HepG2 (cell line): ENCODE results near the gene TIMM23. TPM values are rescaled to one million over a fixed set of nuclear protein-coding genes. Genes with fewer than 3 reads are reported as not detected.

Experiments used
- DNMT1 ChIP-seq: sonication (generic); formaldehyde crosslinking; IDR thresholded peaks from 2 replicates; pipeline ENCODE4 v1.5.1; 2020; ENCODE audit warnings: mild to moderate bottlenecking, missing genetic modification reagents
- IRF2 ChIP-seq: IDR thresholded peaks from 2 replicates; pipeline ENCODE4 v1.6.1; 2018; ENCODE audit warnings: missing genetic modification reagents, missing compliant biosample characterization
- KLF12 ChIP-seq: sonication (generic); formaldehyde crosslinking; IDR thresholded peaks from 2 replicates; pipeline ENCODE4 v1.4.0; 2020; ENCODE audit warnings: missing genetic modification reagents, borderline replicate concordance
- MEIS1 ChIP-seq: sonication (generic); formaldehyde crosslinking; IDR thresholded peaks from 2 replicates; pipeline ENCODE4 v1.9.0; 2021; ENCODE audit warnings: mild to moderate bottlenecking, missing genetic modification reagents, moderate library complexity, borderline replicate concordance
- PAXIP1 ChIP-seq: sonication (generic); formaldehyde crosslinking; conservative IDR thresholded peaks from 2 replicates; pipeline ENCODE4 v1.4.0; 2020; ENCODE audit warnings: mild to moderate bottlenecking, missing genetic modification reagents, moderate library complexity
- PBX3 ChIP-seq: sonication (generic); formaldehyde crosslinking; IDR thresholded peaks from 2 replicates; pipeline ENCODE4 v1.8.1; 2023; ENCODE audit warnings: missing genetic modification reagents, inconsistent platforms, borderline replicate concordance
- PHF20 ChIP-seq: sonication (generic); formaldehyde crosslinking; IDR thresholded peaks from 2 replicates; pipeline ENCODE4 v1.5.0; 2020; ENCODE audit warnings: mild to moderate bottlenecking, missing genetic modification reagents
- PRDM4 ChIP-seq: sonication (generic); formaldehyde crosslinking; IDR thresholded peaks from 2 replicates; pipeline ENCODE4 v1.9.0; 2021; ENCODE audit warnings: missing genetic modification reagents, borderline replicate concordance
- RARA ChIP-seq: IDR thresholded peaks from 2 replicates; pipeline ENCODE4 v1.6.1; 2016; ENCODE audit warnings: missing genetic modification reagents, missing compliant biosample characterization
- RCOR2 ChIP-seq: IDR thresholded peaks from 2 replicates; pipeline ENCODE4 v1.6.1; 2016; ENCODE audit warnings: missing biosample characterization, missing genetic modification reagents
- SOX13 ChIP-seq, 3 experiments: fragments of 450-650 bp in 1 of 3; sonication (generic) in 1 of 3; formaldehyde crosslinking in 1 of 3; IDR thresholded peaks in 2 of 3; conservative IDR thresholded peaks in 1 of 3; 2 replicates each; pipeline versions ENCODE4 v1.5.0 to v1.6.1; 2016 to 2020; ENCODE audit warnings: antibody characterized with exemption in 1 of 3, mild to moderate bottlenecking in 1 of 3, missing compliant biosample characterization in 1 of 3, missing genetic modification reagents in 1 of 3, moderate library complexity in 1 of 3
- SP140L ChIP-seq: sonication (generic); formaldehyde crosslinking; IDR thresholded peaks from 2 replicates; pipeline ENCODE4 v1.4.0; 2020; ENCODE audit warnings: missing genetic modification reagents, borderline replicate concordance
- STAG1 ChIP-seq: sonication (generic); formaldehyde crosslinking; IDR thresholded peaks from 2 replicates; pipeline ENCODE4 v1.4.0; 2020; ENCODE audit warnings: missing genetic modification reagents
- THAP7 ChIP-seq: sonication (generic); formaldehyde crosslinking; IDR thresholded peaks from 2 replicates; pipeline ENCODE4 v1.8.1; 2023; ENCODE audit warnings: mild to moderate bottlenecking, missing genetic modification reagents
- ZC3H4 ChIP-seq: sonication (generic); formaldehyde crosslinking; IDR thresholded peaks from 2 replicates; pipeline ENCODE4 v1.4.0; 2020; ENCODE audit warnings: missing genetic modification reagents, borderline replicate concordance
- ZNF138 ChIP-seq: sonication (generic); formaldehyde crosslinking; IDR thresholded peaks from 2 replicates; pipeline ENCODE4 v1.5.0; 2020; ENCODE audit warnings: mild to moderate bottlenecking, low read depth, missing genetic modification reagents
- ZNF414 ChIP-seq: sonication (generic); formaldehyde crosslinking; IDR thresholded peaks from 2 replicates; pipeline ENCODE4 v1.5.0; 2020; ENCODE audit warnings: missing genetic modification reagents
- ZNF83 ChIP-seq: sonication (generic); formaldehyde crosslinking; IDR thresholded peaks from 2 replicates; pipeline ENCODE4 v1.4.0; 2020; ENCODE audit warnings: missing genetic modification reagents, mild to moderate bottlenecking, borderline replicate concordance
- ZNF850 ChIP-seq: sonication (generic); formaldehyde crosslinking; conservative IDR thresholded peaks from 2 replicates; pipeline ENCODE4 v1.9.0; 2021; ENCODE audit warnings: mild to moderate bottlenecking, missing genetic modification reagents
- ZSCAN22 ChIP-seq: sonication (generic); formaldehyde crosslinking; IDR thresholded peaks from 2 replicates; pipeline ENCODE4 v1.4.0; 2020; ENCODE audit warnings: mild to moderate bottlenecking, missing genetic modification reagents
- polyA plus RNA-seq, 8 experiments: library from polyadenylated mRNA; depleted of rRNA in 3 of 8; stranded (reverse) in 7 of 8; unstranded in 1 of 8; fragments of >200 nt; fragmentation: Illumina TruSeq in 4 of 8; extraction: Trizol in 4 of 8; gene quantifications; 2 replicates each; pipeline versions ENCODE4 v1.2.1 to v1.2.3, GENCODE V29; 2011 to 2016; ENCODE audit warnings: low read depth in 4 of 8, missing spikeins in 1 of 8, mixed read lengths in 1 of 8; ENCODE audit not compliant: insufficient read depth in 1 of 8
- total RNA-seq, 5 experiments: library from RNA; depleted of rRNA; stranded (reverse); fragments of >200 nt; fragmentation: Illumina TruSeq; extraction: Trizol; gene quantifications; 2 replicates each; pipeline ENCODE4 v1.2.3, GENCODE V29; 2016; ENCODE audit warnings: low read depth in 1 of 5

The TIMM23 gene
- total and polyA plus RNA-seq, 2 of the 13 experiments (the other 11 are each of a cell fraction or from before 2014, with no cell fraction given): 80.2 to 98.6 TPM

GRCh38 chr10:46052057-46052790 is 79.9 kb downstream of the TIMM23 start (continued):
- peak; percentile 95 for TF ChIP-seq PAXIP1 (CRISPR knock-in tag)
- peak; percentile 89 for TF ChIP-seq RCOR2 (CRISPR knock-in tag)
- TF ChIP-seq ZSCAN22 (CRISPR knock-in tag): 0 out of 2 replicates have a peak, but pooled peaks have one; percentile 56
- TF ChIP-seq DNMT1: no peak
- TF ChIP-seq RARA (CRISPR knock-in tag): peak; percentile 91
- TF ChIP-seq ZNF414: no peak; the same call in 1 of the 2 replicates
- no peak for TF ChIP-seq PHF20 (CRISPR knock-in tag)
- TF ChIP-seq ZC3H4 (CRISPR knock-in tag): no peak
- TF ChIP-seq SOX13 (IDR thresholded peaks at IDR 0.05): peak; percentile 95
- peak in 1 of 2 experiments; percentile 99; a peak in 2 of 4 replicates for TF ChIP-seq SOX13 (CRISPR knock-in tag; conservative IDR thresholded peaks at IDR 0.05 in 1 of 2, IDR thresholded peaks at IDR 0.05 in 1 of 2)
- no peak for TF ChIP-seq ZNF138 (CRISPR knock-in tag)
- peak; percentile 9; the same call in 1 of the 2 replicates for TF ChIP-seq THAP7
- TF ChIP-seq ZNF850 (CRISPR knock-in tag): no peak
- peak; percentile 43; the same call in 1 of the 2 replicates for TF ChIP-seq STAG1
- no peak for TF ChIP-seq ZNF83 (CRISPR knock-in tag)
- TF ChIP-seq PRDM4: no peak
- TF ChIP-seq SP140L (CRISPR knock-in tag): no peak
- TF ChIP-seq IRF2 (CRISPR knock-in tag): peak; percentile 51; the same call in 1 of the 2 replicates
- no peak for TF ChIP-seq PBX3 (CRISPR knock-in tag)
- peak; percentile 27; the same call in 1 of the 2 replicates for TF ChIP-seq KLF12 (CRISPR knock-in tag)
- TF ChIP-seq MEIS1 (CRISPR knock-in tag): peak; percentile 46
